Large intestine (tissue), 3 donors: ENCODE data around the gene CLEC11A. TPM values are rescaled to one million over a fixed set of nuclear protein-coding genes. Genes with fewer than 3 reads are reported as not detected.
"Not testable (repeated sequence)": the region's sequence is repeated elsewhere in the genome, so short reads cannot be mapped to it uniquely, and the experiment has no call there.

Experiments used
- DNase-seq, 2 donors: peaks; one replicate each; pipeline versions ENCODE4 v3.0.0 to v3.0.0-alpha.2; 2013
- H3K27ac ChIP-seq: one replicate; pipeline ENCODE4 v1.5.1; 2013; ENCODE audit warnings: low read length
- H3K27me3 ChIP-seq: 2 replicates; pipeline ENCODE4 v1.6.1; 2013; ENCODE audit warnings: low read length; ENCODE audit not compliant: control insufficient read depth, insufficient read depth
- H3K36me3 ChIP-seq: 2 replicates; pipeline ENCODE4 v1.6.1; 2013; ENCODE audit warnings: low read length; ENCODE audit not compliant: control insufficient read depth, insufficient read depth
- H3K4me1 ChIP-seq: one replicate; pipeline ENCODE4 v1.6.1; 2013; ENCODE audit warnings: low read length; ENCODE audit not compliant: control insufficient read depth, insufficient read depth
- H3K4me3 ChIP-seq: one replicate; pipeline ENCODE4 v1.5.1; 2013; ENCODE audit warnings: low read length
- H3K9me3 ChIP-seq: one replicate; pipeline ENCODE4 v1.6.1; 2013; ENCODE audit warnings: mild to moderate bottlenecking, low read depth, low read length, moderate library complexity; ENCODE audit not compliant: control insufficient read depth
- WGBS: methylation state at CpG from one replicate; pipeline ENCODE4 v1.1.5; 2013; ENCODE audit warnings: low lambda C conversion rate; ENCODE audit not compliant: insufficient coverage; 5-methylcytosine and 5-hydroxymethylcytosine counted together
- polyA plus RNA-seq: library from polyadenylated mRNA; unstranded; fragments of 120-200 nt; gene quantifications from one replicate; pipeline ENCODE4 v1.2.1, GENCODE V29; 2013

CLEC11A gene
- polyA plus RNA-seq, 1 donor, result 14.6 TPM

DNA sequence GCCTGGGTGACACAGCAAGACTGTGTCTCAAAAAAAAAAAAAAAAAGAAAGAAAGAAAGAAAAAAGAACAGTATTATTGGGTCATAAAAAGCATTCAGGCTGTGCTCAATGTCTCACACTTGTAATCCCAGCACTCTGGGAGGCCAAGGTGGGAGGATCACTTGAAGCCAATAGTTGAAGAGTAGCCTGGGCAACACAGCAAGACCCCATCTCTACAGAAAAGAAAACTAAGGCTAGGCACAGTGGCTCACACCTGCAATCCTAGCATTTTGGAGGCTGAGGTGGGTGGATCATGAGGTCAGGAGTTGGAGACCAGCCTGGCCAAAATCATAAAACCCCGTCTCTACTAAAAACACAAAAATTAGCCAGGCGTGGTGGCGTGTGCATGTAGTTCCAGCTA lies 34.5 kb downstream of the CLEC11A start:
- H3K4me3 ChIP-seq, DNase-seq, H3K36me3 ChIP-seq, H3K27ac ChIP-seq, H3K4me1 ChIP-seq, H3K9me3 ChIP-seq, H3K27me3 ChIP-seq: not testable (repeated sequence)
- WGBS, result no CpG with 5 or more reads among the region's 3 CpGs

DNA sequence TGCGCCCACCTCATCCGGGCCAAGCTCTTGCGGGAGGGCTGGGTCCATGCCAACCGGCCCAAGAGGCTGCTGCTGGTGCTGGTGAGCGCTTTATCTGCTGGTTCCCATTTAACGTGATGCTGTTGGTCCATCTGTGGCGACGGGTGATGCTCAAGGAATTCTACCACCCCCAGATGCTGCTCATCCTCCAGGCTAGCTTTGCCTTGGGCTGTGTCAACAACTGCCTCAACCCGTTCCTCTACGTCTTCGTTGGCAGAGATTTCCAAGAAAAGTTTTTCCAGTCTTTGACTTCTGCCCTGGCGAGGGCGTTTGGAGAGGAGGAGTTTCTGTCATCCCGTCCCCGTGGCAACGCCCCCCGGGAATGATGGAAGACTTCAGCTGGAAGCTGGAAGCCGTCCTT lies 35.9 kb downstream of the CLEC11A start:
- not testable (repeated sequence) for H3K4me1 ChIP-seq, H3K4me3 ChIP-seq, H3K9me3 ChIP-seq, H3K27me3 ChIP-seq, H3K36me3 ChIP-seq, DNase-seq, H3K27ac ChIP-seq
- no CpG with 5 or more reads among the region's 18 CpGs for WGBS

DNA sequence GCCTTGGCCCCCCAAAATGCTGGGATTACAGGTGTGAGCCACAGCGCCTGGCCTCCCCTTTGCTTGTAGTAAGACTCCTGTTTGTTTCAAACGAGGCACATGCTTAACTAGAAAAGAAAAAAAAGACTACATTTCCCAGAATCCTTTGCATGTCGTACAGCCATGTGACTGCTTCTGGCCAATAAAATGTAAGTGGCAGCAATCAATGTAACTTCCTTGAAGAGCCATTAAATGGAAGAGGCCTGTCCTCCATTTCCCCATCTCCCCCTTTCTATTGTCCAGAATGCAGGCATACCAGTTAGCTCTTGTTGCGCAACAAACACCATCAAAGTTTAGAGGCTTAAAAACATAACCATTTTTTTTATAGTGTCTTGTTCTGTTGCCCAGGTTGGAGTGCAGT lies 36.7 kb downstream of the CLEC11A start:
- H3K27me3 ChIP-seq, result no peaks in the 10 kb centered on the region
- no CpG with 5 or more reads among the region's 4 CpGs for WGBS
- no peak for DNase-seq

DNA sequence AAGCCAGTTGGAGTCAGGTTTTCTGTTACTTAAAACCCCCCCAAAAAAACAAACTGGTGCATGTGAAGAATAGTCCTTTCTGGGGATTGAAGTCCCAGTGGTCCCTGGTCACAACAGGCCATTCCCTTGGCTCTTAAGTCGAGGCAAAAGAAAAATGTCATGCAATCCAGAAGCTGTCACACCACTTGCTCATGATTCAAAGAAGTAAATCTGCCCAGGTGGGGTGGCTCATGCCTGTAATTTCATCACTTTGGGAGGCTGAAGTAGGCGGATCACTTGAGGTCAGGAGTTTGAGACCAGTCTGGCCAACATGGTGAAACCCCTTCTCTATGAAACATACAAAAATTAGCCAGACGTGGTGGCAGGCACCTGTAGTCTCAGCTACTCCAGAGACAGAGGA lies 38.3 kb downstream of the CLEC11A start:
- H3K27me3 ChIP-seq, DNase-seq, H3K4me3 ChIP-seq, H3K9me3 ChIP-seq, H3K27ac ChIP-seq, H3K4me1 ChIP-seq, H3K36me3 ChIP-seq: not testable (repeated sequence)
- no CpG with 5 or more reads among the region's 3 CpGs for WGBS

More for the DNA sequence above, 36.7 kb downstream of the CLEC11A start:
- H3K4me1 ChIP-seq, result no peaks in the 10 kb centered on the region
- H3K9me3 ChIP-seq, result no peaks in the 10 kb centered on the region
- no peak overlapping the region for H3K27ac ChIP-seq
- H3K36me3 ChIP-seq, result no peaks in the 10 kb centered on the region
- no peak overlapping the region for H3K4me3 ChIP-seq

DNA sequence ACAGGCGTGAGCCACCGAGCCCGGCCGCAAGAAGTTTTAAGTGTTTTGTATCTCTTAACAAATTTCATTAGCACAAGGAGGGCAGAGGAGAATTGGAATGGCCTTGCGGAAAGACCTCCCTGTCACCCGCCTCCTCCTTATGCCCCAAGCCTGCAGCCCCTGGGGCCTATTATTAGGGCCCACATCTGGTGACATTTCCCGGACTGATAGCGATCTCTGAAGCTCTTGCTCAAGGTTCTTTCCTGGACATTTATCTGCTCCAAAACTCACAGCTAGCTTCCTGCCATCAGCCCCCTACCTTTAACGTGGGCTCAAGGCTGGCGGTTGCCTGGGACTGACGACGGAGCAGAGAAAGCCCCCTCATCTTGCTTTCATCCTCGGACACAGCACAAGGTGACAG lies 40.4 kb downstream of the CLEC11A start:
- WGBS, result no CpG with 5 or more reads among the region's 13 CpGs

DNA sequence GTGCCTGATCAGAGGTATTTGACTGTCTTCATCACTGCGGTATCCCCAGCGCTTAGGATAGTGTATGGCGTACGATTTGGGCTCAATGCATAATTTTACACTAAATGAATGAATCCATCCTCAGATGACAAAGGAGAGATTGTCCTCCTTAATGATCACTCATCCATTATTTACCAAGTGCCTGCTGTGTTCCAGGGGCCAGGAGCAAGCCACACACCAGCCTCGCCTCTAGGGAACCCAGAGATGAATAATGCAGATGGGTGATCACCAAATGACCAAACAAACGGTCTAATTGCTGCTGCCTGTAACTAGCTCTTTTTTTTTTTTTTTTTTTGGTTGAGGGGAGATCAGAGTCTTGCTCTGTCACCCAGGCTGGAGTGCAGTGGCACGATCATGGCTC lies 41.2 kb downstream of the CLEC11A start:
- no CpG with 5 or more reads among the region's 7 CpGs for WGBS
- DNase-seq, result no peak
- H3K27ac ChIP-seq, result no peak overlapping the region
- no peaks in the 10 kb centered on the region for H3K27me3 ChIP-seq
- H3K9me3 ChIP-seq, result no peaks in the 10 kb centered on the region
- no peak overlapping the region for H3K4me3 ChIP-seq
- no peaks in the 10 kb centered on the region for H3K4me1 ChIP-seq
- H3K36me3 ChIP-seq, result no peaks in the 10 kb centered on the region

More for the DNA sequence above, 40.4 kb downstream of the CLEC11A start:
- not testable (repeated sequence) for DNase-seq, H3K36me3 ChIP-seq, H3K4me1 ChIP-seq, H3K9me3 ChIP-seq, H3K4me3 ChIP-seq, H3K27me3 ChIP-seq, H3K27ac ChIP-seq

DNA sequence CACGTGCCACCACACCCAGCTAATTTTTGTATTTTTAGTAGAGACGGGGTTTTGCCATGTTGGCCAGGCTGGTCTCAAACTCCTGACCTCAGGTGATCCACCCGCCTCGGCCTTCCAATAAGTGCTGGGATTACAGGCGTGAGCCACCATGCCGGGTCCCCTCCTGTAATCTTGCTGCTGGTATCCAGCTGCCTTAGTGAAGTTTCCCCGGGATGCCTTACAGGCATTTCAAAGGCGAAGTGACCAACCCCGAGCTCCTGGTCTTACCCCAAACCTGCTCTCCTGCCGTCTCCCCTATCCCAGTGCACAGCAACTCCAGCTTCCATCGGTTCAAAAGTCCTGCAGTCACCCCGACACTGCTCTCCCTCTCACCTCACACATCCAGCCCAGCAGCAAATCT lies 43.6 kb downstream of the CLEC11A start:
- H3K36me3 ChIP-seq, DNase-seq, H3K27ac ChIP-seq, H3K4me3 ChIP-seq, H3K9me3 ChIP-seq, H3K4me1 ChIP-seq, H3K27me3 ChIP-seq: not testable (repeated sequence)
- WGBS, result no CpG with 5 or more reads among the region's 12 CpGs

DNA sequence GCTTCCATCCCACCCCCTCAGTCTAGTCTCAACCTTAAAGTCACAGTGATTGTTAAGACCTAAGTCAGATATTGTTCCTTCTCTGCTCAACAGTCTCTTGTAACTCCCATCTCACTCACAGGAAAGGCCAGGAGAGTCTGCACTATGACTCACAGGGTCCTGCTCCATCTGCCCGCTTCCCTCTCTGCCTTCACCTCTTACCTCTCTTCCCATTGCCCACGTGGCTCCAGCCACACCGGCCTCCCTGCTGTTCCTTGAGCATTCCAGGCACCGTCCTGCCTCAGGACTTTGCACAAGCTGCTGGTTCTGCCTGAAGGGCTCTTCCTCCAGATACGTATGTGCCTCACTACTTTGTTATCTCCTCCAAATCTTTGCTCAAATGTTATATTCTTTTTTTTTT lies 44.1 kb downstream of the CLEC11A start:
- not testable (repeated sequence) for H3K27me3 ChIP-seq, H3K4me1 ChIP-seq, DNase-seq, H3K27ac ChIP-seq, H3K9me3 ChIP-seq, H3K36me3 ChIP-seq, H3K4me3 ChIP-seq
- no CpG with 5 or more reads among the region's 5 CpGs for WGBS

DNA sequence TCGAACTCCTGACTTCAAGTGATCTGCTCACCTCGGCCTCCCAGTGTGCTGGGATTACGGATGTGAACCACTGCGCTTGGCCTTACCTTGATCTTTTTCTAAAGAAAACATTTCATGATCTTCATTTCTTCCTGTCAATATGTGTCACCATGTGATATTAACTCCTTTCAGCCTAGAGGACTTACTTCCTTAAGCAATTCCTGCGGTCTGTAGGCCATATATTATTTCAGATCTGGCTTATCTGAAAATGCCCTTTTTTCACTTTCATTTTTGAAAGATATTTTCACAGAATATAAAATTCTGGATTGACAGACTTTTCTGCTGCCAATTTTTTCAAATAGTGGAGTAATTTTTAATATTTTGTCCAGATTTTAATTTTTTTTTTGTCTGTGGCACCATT lies 45.1 kb downstream of the CLEC11A start:
- no peak overlapping the region for H3K4me3 ChIP-seq
- H3K4me1 ChIP-seq, result no peaks in the 10 kb centered on the region
- no peaks in the 10 kb centered on the region for H3K36me3 ChIP-seq
- H3K9me3 ChIP-seq, result no peaks in the 10 kb centered on the region
- WGBS, result 92% methylated on average over 2 of the region's 5 CpGs
- no peak for DNase-seq
- H3K27me3 ChIP-seq, result no peaks in the 10 kb centered on the region
- H3K27ac ChIP-seq, result no peak overlapping the region

DNA sequence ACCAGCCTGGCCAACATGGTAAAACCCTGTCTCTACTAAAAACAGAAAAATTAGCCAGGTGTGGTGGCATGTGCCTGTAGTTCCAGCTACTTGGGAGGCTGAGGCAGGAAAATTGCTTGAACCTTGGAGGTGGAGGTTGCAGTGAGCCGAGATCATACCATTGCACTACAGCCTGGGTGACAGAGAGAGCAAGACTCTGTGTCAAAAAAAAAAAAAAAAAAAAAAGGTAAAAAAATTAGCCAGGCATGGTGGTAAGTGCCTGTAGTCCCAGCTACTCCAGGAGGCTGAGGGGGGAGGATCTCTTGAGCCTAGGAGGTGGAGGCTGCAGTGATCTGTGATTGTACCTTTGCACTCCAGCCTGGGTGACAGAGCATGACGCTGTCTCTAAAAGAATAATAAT lies 47.0 kb downstream of the CLEC11A start, which contains the start of gene GPR32:
Gene GPR32, plus strand, starts transcription at position 301 of the 400 bp plus-strand sequence. CDS start 137 bp downstream, outside the sequence.
- no CpG with 5 or more reads among the region's 2 CpGs for WGBS
- H3K27ac ChIP-seq, H3K27me3 ChIP-seq: not testable (repeated sequence)

DNA sequence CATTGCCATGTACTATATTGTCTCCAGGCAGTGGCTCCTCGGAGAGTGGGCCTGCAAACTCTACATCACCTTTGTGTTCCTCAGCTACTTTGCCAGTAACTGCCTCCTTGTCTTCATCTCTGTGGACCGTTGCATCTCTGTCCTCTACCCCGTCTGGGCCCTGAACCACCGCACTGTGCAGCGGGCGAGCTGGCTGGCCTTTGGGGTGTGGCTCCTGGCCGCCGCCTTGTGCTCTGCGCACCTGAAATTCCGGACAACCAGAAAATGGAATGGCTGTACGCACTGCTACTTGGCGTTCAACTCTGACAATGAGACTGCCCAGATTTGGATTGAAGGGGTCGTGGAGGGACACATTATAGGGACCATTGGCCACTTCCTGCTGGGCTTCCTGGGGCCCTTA lies 47.7 kb downstream of the CLEC11A start:
- H3K4me1 ChIP-seq, result no peaks in the 10 kb centered on the region
- no CpG with 5 or more reads among the region's 13 CpGs for WGBS
- H3K36me3 ChIP-seq, result no peaks in the 10 kb centered on the region
- H3K27me3 ChIP-seq, result peaks cover 2% of the 10 kb centered on the region
- H3K9me3 ChIP-seq, result no peaks in the 10 kb centered on the region
- no peak overlapping the region for H3K27ac ChIP-seq
- no peak for DNase-seq
- H3K4me3 ChIP-seq, result no peak overlapping the region

More for the DNA sequence above, 47.0 kb downstream of the CLEC11A start, which contains the start of gene GPR32:
- not testable (repeated sequence) for H3K4me3 ChIP-seq, H3K36me3 ChIP-seq, H3K9me3 ChIP-seq, DNase-seq, H3K4me1 ChIP-seq
